SJCRH30 (cell line): ENCODE data around the gene LRRC40. TPM values are rescaled to one million over a fixed set of nuclear protein-coding genes. Genes with fewer than 3 reads are reported as not detected.
"Not testable (repeated sequence)": the region's sequence is repeated elsewhere in the genome, so short reads cannot be mapped to it uniquely, and the experiment has no call there.

Source experiments
- DNase-seq, 2 experiments: peaks; one replicate each; pipeline ENCODE4 v3.0.0-alpha.2; 2015 to 2020
- H3K27ac ChIP-seq: fragments of 250-450 bp; sonication (Bioruptor Pico); 2 replicates; pipeline ENCODE4 v1.5.1; 2020; ENCODE audit warnings: mild to moderate bottlenecking, moderate library complexity
- H3K27me3 ChIP-seq: fragments of 250-450 bp; sonication (Bioruptor Pico); 2 replicates; pipeline ENCODE4 v1.5.1; 2020; ENCODE audit warnings: mild to moderate bottlenecking, moderate library complexity
- H3K36me3 ChIP-seq: fragments of 250-450 bp; sonication (Bioruptor Pico); 2 replicates; pipeline ENCODE4 v1.5.1; 2020; ENCODE audit warnings: mild to moderate bottlenecking, moderate library complexity
- H3K4me1 ChIP-seq: fragments of 250-450 bp; sonication (Bioruptor Pico); 2 replicates; pipeline ENCODE4 v1.5.1; 2020; ENCODE audit warnings: mild to moderate bottlenecking, moderate library complexity
- H3K4me3 ChIP-seq: fragments of 250-450 bp; sonication (Bioruptor Pico); 2 replicates; pipeline ENCODE4 v1.5.1; 2020; ENCODE audit warnings: mild to moderate bottlenecking, moderate library complexity
- H3K9me3 ChIP-seq: fragments of 250-450 bp; sonication (Bioruptor Pico); replicated peaks from 2 replicates; pipeline ENCODE4 v1.5.1; 2020; ENCODE audit warnings: mild to moderate bottlenecking, moderate library complexity
- total RNA-seq: library from RNA; depleted of rRNA; stranded (reverse); fragments of >200 nt; shearing (Covaris generic); gene quantifications from 2 replicates; pipeline ENCODE4 v1.2.3, GENCODE V29; 2014

LRRC40 gene
- total RNA-seq, 1 experiment from 2014 or later: 39.4 TPM

GRCh38 chr1:70211541-70211940 is 6.2 kb upstream of the LRRC40 start:
- Histone ChIP-seq H3K36me3 (peaks cover 10% of the 10 kb centered on the region), H3K4me1 (no peaks in the 10 kb centered on the region), H3K4me3 (no peak overlapping the region), H3K9me3 (no peaks in the 10 kb centered on the region), H3K27me3 (no peaks in the 10 kb centered on the region), H3K27ac (no peak overlapping the region)
- no peak for DNase-seq

- DNase-seq: no peak
- Histone ChIP-seq H3K9me3 (no peaks in the 10 kb centered on the region), H3K36me3 (peaks cover 8% of the 10 kb centered on the region), H3K27ac (no peak overlapping the region), H3K27me3 (no peaks in the 10 kb centered on the region), H3K4me1 (no peaks in the 10 kb centered on the region), H3K4me3 (no peak overlapping the region)
Measured at GRCh38 chr1:70210820-70211219, 5.4 kb upstream of the LRRC40 start.

- no peak for DNase-seq
- Histone ChIP-seq H3K4me1 (peaks cover 4% of the 10 kb centered on the region; the same call in 1 of the 2 replicates), H3K36me3 (peaks cover 5% of the 10 kb centered on the region), H3K27ac (no peak overlapping the region), H3K27me3 (no peaks in the 10 kb centered on the region), H3K9me3 (no peaks in the 10 kb centered on the region), H3K4me3 (no peak overlapping the region)
Measured at GRCh38 chr1:70208292-70208691, 2.9 kb upstream of the LRRC40 start.

- Histone ChIP-seq H3K27me3 (no peaks in the 10 kb centered on the region), H3K36me3 (peaks cover 5% of the 10 kb centered on the region), H3K4me3 (no peak overlapping the region), H3K9me3 (no peaks in the 10 kb centered on the region), H3K4me1 (peaks cover 4% of the 10 kb centered on the region; the same call in 1 of the 2 replicates), H3K27ac (no peak overlapping the region)
- no peak for DNase-seq
Measured at GRCh38 chr1:70207492-70207891, 2.1 kb upstream of the LRRC40 start.

GRCh38 chr1:70206833-70207232 is 1.5 kb upstream of the LRRC40 start:
- H3K27me3 ChIP-seq, DNase-seq, H3K27ac ChIP-seq, H3K36me3 ChIP-seq, H3K4me1 ChIP-seq, H3K9me3 ChIP-seq: not testable (repeated sequence)
- H3K4me3 ChIP-seq: peak overlapping the region; percentile 79

GRCh38 chr1:70205071-70205433 is 327 bp downstream of the LRRC40 start:
- Histone ChIP-seq H3K36me3 (peaks cover 5% of the 10 kb centered on the region), H3K9me3 (no peaks in the 10 kb centered on the region), H3K27me3 (no peaks in the 10 kb centered on the region), H3K27ac (peak overlapping the region; percentile 89), H3K4me3 (peak overlapping the region; percentile 79), H3K4me1 (peaks cover 4% of the 10 kb centered on the region; the same call in 1 of the 2 replicates)
- DNase-seq: no peak

GRCh38 chr1:70204600-70204999 is 779 bp downstream of the LRRC40 start:
- H3K9me3 ChIP-seq: no peaks in the 10 kb centered on the region
- H3K36me3 ChIP-seq: peaks cover 5% of the 10 kb centered on the region
- peaks cover 4% of the 10 kb centered on the region; the same call in 1 of the 2 replicates for H3K4me1 ChIP-seq
- no peak overlapping the region for H3K27ac ChIP-seq
- DNase-seq: no peak
- peak overlapping the region; percentile 79 for H3K4me3 ChIP-seq
- no peaks in the 10 kb centered on the region for H3K27me3 ChIP-seq

- no peaks in the 10 kb centered on the region for H3K9me3 ChIP-seq
- H3K4me3 ChIP-seq: peak overlapping the region; percentile 79
- no peak overlapping the region for H3K27ac ChIP-seq
- H3K36me3 ChIP-seq: peaks cover 5% of the 10 kb centered on the region
- H3K4me1 ChIP-seq: peaks cover 4% of the 10 kb centered on the region; the same call in 1 of the 2 replicates
- no peaks in the 10 kb centered on the region for H3K27me3 ChIP-seq
- no peak for DNase-seq
Measured at GRCh38 chr1:70204139-70204538, 1.2 kb downstream of the LRRC40 start.

- peaks cover 4% of the 10 kb centered on the region; the same call in 1 of the 2 replicates for H3K4me1 ChIP-seq
- no peak overlapping the region for H3K27ac ChIP-seq
- no peak overlapping the region for H3K4me3 ChIP-seq
- H3K36me3 ChIP-seq: no peaks in the 10 kb centered on the region
- H3K9me3 ChIP-seq: no peaks in the 10 kb centered on the region
- H3K27me3 ChIP-seq: no peaks in the 10 kb centered on the region
- no peak for DNase-seq
Measured at GRCh38 chr1:70202173-70202758, 3.1 kb downstream of the LRRC40 start.

GRCh38 chr1:70200065-70200464 is 5.3 kb downstream of the LRRC40 start:
- no peaks in the 10 kb centered on the region for H3K9me3 ChIP-seq
- no peak overlapping the region for H3K4me3 ChIP-seq
- peaks cover 4% of the 10 kb centered on the region; the same call in 1 of the 2 replicates for H3K4me1 ChIP-seq
- H3K36me3 ChIP-seq: no peaks in the 10 kb centered on the region
- no peak overlapping the region for H3K27ac ChIP-seq
- no peak for DNase-seq
- H3K27me3 ChIP-seq: no peaks in the 10 kb centered on the region

GRCh38 chr1:70196333-70196732 is 9.0 kb downstream of the LRRC40 start:
- no peaks in the 10 kb centered on the region for H3K36me3 ChIP-seq
- DNase-seq: no peak
- H3K4me3 ChIP-seq: no peak overlapping the region
- no peak overlapping the region for H3K27ac ChIP-seq
- H3K9me3 ChIP-seq: no peaks in the 10 kb centered on the region
- no peaks in the 10 kb centered on the region for H3K4me1 ChIP-seq
- H3K27me3 ChIP-seq: no peaks in the 10 kb centered on the region

- no peak for DNase-seq
- Histone ChIP-seq H3K27me3 (no peaks in the 10 kb centered on the region), H3K36me3 (no peaks in the 10 kb centered on the region), H3K27ac (no peak overlapping the region), H3K4me3 (no peak overlapping the region), H3K4me1 (no peaks in the 10 kb centered on the region), H3K9me3 (no peaks in the 10 kb centered on the region)
Measured at GRCh38 chr1:70195342-70195741, 10.0 kb downstream of the LRRC40 start.

GRCh38 chr1:70194601-70195000 is 10.8 kb downstream of the LRRC40 start:
- H3K4me3 ChIP-seq: no peak overlapping the region
- H3K9me3 ChIP-seq: no peaks in the 10 kb centered on the region
- DNase-seq: no peak
- no peak overlapping the region for H3K27ac ChIP-seq
- H3K36me3 ChIP-seq: no peaks in the 10 kb centered on the region
- H3K27me3 ChIP-seq: no peaks in the 10 kb centered on the region
- no peaks in the 10 kb centered on the region for H3K4me1 ChIP-seq

- H3K9me3 ChIP-seq, H3K27ac ChIP-seq, H3K4me3 ChIP-seq, H3K36me3 ChIP-seq, H3K4me1 ChIP-seq, DNase-seq, H3K27me3 ChIP-seq: not testable (repeated sequence)
Measured at GRCh38 chr1:70192446-70192845, 12.9 kb downstream of the LRRC40 start.

GRCh38 chr1:70190180-70190579 is 15.2 kb downstream of the LRRC40 start:
- no peak overlapping the region for H3K4me3 ChIP-seq
- peaks cover 2% of the 10 kb centered on the region for H3K36me3 ChIP-seq
- no peaks in the 10 kb centered on the region for H3K4me1 ChIP-seq
- H3K9me3 ChIP-seq: no peaks in the 10 kb centered on the region
- no peak overlapping the region for H3K27ac ChIP-seq
- no peak for DNase-seq
- no peaks in the 10 kb centered on the region for H3K27me3 ChIP-seq

GRCh38 chr1:70188522-70188921 is 16.9 kb downstream of the LRRC40 start:
- Histone ChIP-seq H3K27ac (no peak overlapping the region), H3K27me3 (no peaks in the 10 kb centered on the region), H3K4me1 (no peaks in the 10 kb centered on the region), H3K9me3 (no peaks in the 10 kb centered on the region), H3K36me3 (peaks cover 2% of the 10 kb centered on the region), H3K4me3 (no peak overlapping the region)
- no peak for DNase-seq
